H1 (cell line): ENCODE data around the gene RTL5. TPM values are rescaled to one million over a fixed set of nuclear protein-coding genes. Genes with fewer than 3 reads are reported as not detected.

ENCODE experiments used
- SRF ChIP-seq: IDR thresholded peaks from 2 replicates; pipeline ENCODE4 v1.6.1; 2011; ENCODE audit warnings: mild to moderate bottlenecking, low read depth, low read length, moderate library complexity
- polyA plus RNA-seq, 7 experiments: library from polyadenylated mRNA; depleted of rRNA in 3 of 7; stranded (reverse) in 5 of 7; unstranded in 2 of 7; fragments of >200 nt in 5 of 7; fragments of 200-250 nt in 2 of 7; gene quantifications; 1 replicate in 5 of 7; 2 replicates in 1 of 7; 4 replicates in 1 of 7; pipeline versions ENCODE4 v1.2.1 to v1.2.3, GENCODE V29; 2011 to 2013; ENCODE audit warnings: missing spikeins in 2 of 7, mixed read lengths in 2 of 7
- total RNA-seq: library from RNA; stranded (reverse); fragmentation: NEBNext Ultra II Directional; extraction: Animal tissue kit (Norgen Biotek cat#: 25700); gene quantifications from 2 replicates; pipeline ENCODE4 v1.2.1, GENCODE V29; 2021

RTL5 gene
- total and polyA plus RNA-seq, 2 of the 8 experiments (the other 6 are each of a cell fraction or from before 2014, with no cell fraction given), result 0.57 to 1.9 TPM

- no peak for TF ChIP-seq SRF
- TF ChIP-seq, all 59 proteins: peak for 0
Observed at GRCh38 chrX:72128183-72128834, 3.4 kb downstream of the RTL5 start (continued).
